ENCODE data around the gene FAM200A.
A peak's percentile ranks its signal among the peaks of the same experiment; 100 is the strongest.
"Not testable (repeated sequence)": the region's sequence is repeated elsewhere in the genome, so short reads cannot be mapped to it uniquely, and the experiment has no call there.

Gene FAM200A

DNA sequence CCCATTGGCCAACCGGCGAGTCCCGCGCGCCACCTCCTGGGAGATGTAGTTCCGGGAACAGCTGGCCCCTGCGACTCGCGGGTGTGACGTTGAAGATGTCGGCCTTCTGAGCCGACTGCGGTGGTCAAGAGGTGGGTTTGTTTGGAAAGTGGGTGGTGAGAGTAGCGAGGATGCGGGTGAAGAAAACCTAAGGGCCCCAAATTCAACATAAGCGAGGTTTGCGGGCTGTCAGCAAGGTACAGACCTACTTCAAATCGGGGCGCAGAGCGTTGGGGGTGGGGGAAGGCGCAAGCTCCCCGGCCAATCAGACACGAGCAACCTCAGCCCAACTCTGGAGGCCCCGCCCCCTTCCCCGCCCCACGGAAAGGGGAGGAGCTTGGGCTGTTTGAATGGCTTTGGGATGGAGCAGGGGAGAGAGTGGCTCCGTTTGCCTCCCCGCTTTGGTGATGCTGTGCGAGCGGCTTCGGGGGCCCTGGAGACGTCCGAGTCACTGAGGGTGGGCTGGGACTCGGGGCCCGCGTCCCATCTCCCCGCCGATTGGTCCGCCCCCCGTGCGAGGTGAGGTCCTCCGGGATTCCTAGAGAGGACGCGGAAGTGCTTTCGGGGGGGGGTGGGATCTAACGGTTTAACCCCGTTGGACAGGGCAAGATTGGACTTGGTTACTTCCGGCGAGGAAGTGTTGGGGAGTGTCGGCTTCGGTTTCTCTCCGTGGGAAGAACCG is 47.2 kb downstream of the FAM200A start, which contains the start of gene ZKSCAN5:
ZKSCAN5 (plus strand) TSS at position 60 of the 721 bp plus-strand sequence. CDS start 1,383 bp downstream, outside the sequence.
- peak; percentile 91 to 98 for DNase-seq (ENCODE audit: extremely low read depth in 1 of 2, low read depth in 1 of 2)

DNA sequence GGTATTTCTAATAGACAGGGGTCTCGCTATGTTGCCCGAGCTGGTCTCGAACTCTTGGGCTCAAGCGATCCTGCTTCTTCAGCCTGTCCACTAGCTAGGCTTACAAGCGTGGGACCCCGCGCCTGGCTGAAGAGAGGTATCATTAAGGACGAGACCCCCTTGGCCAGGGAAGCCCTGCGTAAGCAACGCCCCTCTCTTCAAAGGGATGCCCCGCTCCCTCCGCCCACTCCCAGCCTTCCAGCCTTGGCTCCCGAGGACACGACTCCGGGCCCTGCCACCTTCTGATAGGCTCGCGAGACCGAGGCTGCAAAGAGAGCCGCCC is 47.7 kb downstream of the FAM200A start:
- DNase-seq (ENCODE audit: extremely low read depth in 1 of 2, low read depth in 1 of 2), result no peak

DNA sequence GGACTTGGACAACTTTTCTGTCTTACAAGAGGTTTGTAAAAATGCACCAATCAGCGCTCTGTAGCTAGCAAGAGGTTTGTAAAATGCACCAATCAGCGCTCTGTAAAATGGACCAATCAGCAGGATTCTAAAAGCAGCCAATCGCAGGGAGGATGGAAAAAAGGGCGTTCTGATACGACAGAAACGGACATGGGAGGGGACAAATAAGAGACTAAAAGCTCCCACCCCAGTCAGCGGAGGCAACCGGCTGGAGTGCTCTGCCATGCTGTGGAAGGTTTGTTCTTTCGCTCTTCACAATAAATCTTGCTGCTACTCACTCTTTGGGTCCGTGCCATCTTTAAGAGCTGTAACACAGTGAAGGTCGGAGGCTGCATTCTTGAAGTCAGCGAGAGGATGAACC is 50.7 kb downstream of the FAM200A start:
- DNase-seq (ENCODE audit: extremely low read depth in 1 of 2, low read depth in 1 of 2), result not testable (repeated sequence)

DNA sequence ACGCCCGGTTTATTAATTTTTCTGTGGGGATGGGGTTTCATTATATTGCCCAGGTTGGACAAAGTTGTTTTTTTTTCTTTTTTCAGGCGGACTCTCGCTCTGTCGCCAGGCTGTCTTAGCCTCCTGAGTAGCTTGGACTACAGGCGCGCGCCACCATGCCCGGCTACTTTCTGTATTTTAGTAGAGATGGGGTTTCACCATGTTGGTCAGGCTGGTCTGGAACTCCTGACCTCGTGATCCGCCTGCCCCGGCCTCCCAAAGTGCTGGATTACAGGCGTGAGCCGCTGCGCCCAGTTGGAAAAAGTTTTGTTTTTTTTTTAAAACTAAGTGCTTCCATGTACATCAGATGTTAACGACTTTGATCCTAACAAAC is 51.3 kb downstream of the FAM200A start:
- no peak for DNase-seq (ENCODE audit: extremely low read depth in 1 of 2, low read depth in 1 of 2)

DNA sequence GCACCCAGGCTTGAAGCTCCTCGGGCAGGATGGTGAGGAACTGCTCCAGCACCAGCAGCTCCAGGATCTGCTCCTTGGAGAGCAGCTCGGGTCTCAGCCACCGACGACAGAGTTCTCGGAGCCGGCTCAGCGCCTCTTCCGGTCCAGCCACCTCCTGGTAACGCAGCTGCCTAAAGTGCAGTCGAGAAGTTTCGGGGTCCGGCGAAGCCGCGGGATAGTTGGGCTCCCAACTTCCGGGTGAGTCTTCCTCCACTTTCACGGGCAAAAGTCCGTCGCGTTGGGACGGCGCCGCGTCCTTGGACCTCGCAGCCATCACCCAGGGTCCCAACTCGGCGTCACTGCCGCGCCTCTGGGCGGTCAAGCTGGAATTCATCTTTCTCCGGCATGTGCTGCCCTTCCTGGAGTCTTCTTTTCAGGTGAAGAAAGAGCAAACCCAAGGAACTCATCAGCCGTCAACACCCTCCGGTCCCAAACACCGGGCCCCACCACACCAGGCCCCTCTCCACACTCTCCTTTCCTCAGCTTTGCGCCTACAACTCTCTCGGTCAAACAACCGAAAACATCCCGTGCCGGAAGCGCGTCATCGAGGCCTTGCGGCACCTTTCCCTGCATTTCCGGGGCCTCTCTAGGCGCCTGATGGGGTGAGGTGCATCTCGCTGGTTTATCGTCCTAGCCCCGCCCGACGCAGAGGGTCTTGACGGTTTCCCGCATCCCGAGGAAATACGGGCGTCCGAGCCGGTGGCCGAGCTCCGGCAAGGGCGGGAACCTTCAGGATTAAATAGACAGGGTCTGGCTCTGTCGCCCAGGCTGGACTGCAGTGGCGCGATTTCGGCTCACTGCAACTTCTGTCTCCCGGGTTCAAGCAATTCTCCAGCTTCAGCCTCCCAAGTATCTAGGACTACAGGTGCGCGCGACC is 51.9 kb downstream of the FAM200A start, which contains the start of gene ZNF394:
ZNF394 (minus strand) TSS at position 561 of the 916 bp plus-strand sequence; CDS start at position 373, 188 bp downstream.
- DNase-seq (ENCODE audit: extremely low read depth in 1 of 2, low read depth in 1 of 2), result peak; percentile 76 to 86

DNA sequence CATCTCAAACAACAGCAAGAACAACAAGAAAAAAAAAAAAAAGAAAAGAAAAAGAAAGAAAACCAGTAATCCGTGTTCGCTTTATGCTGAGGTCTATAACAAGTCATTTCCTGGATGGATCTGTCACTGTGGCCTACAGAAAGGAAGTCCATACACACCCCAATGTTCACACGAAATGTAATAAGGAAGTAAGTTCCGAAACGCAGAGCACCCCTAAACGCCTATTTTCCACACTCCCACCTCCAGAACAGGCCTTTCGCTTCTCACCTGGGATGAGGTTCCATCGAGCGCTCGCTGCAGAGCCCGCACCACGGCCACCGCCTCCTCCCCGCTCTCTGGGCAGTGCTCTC is 52.6 kb downstream of the FAM200A start:
- DNase-seq (ENCODE audit: extremely low read depth in 1 of 2, low read depth in 1 of 2), result no peak

DNA sequence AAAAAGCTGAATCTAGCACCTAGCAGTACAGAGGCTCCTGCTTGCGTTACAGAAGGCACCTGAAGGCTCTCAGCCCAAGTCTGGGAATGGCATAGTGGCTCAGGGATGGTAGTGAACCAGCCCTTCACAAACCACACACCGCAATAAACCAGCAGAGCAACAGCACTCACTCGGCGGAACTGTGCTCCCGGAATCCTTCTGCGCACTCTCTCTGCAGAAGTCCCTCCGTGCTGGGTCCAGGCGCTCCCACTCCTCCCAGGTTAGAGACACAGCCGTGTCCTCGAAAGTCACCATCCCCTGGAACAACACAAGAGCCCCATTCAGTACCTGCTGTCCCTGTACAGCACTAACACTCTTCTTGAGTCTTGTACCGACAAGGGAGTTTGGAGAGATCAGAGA is 53.4 kb downstream of the FAM200A start:
- DNase-seq (ENCODE audit: extremely low read depth in 1 of 2, low read depth in 1 of 2), result no peak

DNA sequence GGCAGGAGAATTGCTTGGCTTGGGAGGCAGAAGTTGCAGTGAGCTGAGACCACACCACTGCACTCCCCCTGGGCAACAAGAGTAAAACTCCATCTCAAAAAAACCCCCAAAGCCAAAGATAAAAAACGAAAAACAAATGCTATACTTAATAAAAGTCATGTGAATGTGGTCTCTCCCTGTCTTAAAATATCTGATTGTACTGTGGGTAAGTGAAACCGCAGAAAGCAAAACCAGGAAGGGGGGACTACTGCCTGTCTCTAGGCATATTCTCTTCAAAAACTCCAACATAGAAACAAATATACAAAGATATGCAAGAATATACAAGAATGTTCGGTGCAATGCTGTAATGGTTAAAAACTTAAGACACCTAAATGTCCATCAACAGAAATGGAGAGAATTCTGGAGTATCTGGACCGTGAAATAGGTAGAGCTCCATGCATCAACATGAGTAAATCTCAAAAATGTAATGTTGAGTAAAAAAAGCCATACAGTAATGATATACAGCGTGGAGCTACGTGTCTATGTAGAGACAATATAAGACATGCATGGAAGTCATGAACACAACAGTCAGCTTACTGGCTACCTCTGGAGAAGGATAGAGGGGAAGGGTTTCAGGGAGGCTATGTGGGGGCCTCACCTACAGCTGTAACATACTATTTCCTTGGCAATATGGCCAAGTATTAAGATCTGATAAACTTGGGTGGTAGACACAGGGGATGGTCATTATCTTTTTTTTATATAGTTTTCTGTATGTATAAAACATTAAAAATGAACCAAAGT is 54.0 kb downstream of the FAM200A start:
- no peak for DNase-seq (ENCODE audit: extremely low read depth in 1 of 2, low read depth in 1 of 2)
